Astrocyte (in vitro differentiated cells and primary cell): ENCODE data around the gene RHBDL3.

ENCODE experiments used
- CTCF ChIP-seq: IDR thresholded peaks from 2 replicates; pipeline ENCODE4 v1.5.1; 2011; ENCODE audit warnings: low read depth, mild to moderate bottlenecking, inconsistent platforms, low read length, moderate library complexity; ENCODE audit not compliant: insufficient read depth
- EZH2 ChIP-seq: IDR thresholded peaks from 2 replicates; pipeline ENCODE4 v1.6.1; 2012; ENCODE audit warnings: mild to moderate bottlenecking, low read length, inconsistent platforms; ENCODE audit not compliant: insufficient read depth

GRCh38 chr17:32303781-32304288 lies 38.2 kb downstream of the RHBDL3 start:
- no peak for TF ChIP-seq CTCF
- no peak for TF ChIP-seq EZH2
